Measurements from ENCODE around the gene IQGAP2.

Gene IQGAP2

GRCh38 chr5:76419597-76420298 lies 16.7 kb downstream of the IQGAP2 start:
- H3K36me3 ChIP-seq (replicated peaks), result no peaks in the 10 kb centered on the region
- H3K27me3 ChIP-seq (replicated peaks), result no peaks in the 10 kb centered on the region
- no peak for DNase-seq
- TF ChIP-seq CTCF (IDR thresholded peaks at IDR 0.05; ENCODE audit: low read depth, low read length, missing control alignments), result no peak
- no peak overlapping the region for H3K27ac ChIP-seq
- in situ Hi-C loops (cut with HindIII; ENCODE audit: low pct_ligation_motif_present, low sequenced_read_pairs), result no loop called here
- no peak overlapping the region for H3K4me3 ChIP-seq (ENCODE audit: low read depth, low read length)

DNA sequence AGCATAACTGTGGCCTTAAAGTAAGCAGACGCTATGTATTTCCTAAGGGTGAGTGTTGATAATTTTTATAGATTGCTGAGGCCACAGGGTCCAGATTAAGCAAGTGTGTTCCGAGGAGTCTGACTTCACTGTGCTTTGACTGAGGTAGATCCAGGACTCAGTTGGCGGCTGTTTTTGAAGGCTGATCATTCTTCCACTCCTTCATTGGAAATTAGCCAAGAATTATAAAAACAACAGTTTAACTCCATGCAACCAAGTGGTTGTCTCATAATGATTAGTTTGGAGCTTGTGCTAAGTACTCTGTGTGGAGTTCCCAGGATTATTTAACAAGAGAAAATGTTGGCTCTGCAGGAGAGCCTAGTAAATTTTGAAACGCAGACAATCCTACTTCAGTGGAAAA lies 19.1 kb downstream of the IQGAP2 start:
- H3K27ac ChIP-seq, result no peak overlapping the region
- in situ Hi-C loops (cut with HindIII; ENCODE audit: low pct_ligation_motif_present, low sequenced_read_pairs), result no loop called here
- no peaks in the 10 kb centered on the region for H3K27me3 ChIP-seq (replicated peaks)
- no peak for TF ChIP-seq CTCF (IDR thresholded peaks at IDR 0.05; ENCODE audit: low read depth, low read length, missing control alignments)
- H3K36me3 ChIP-seq (replicated peaks), result no peaks in the 10 kb centered on the region
- H3K4me3 ChIP-seq (ENCODE audit: low read depth, low read length), result no peak overlapping the region
- no peak for DNase-seq

DNA sequence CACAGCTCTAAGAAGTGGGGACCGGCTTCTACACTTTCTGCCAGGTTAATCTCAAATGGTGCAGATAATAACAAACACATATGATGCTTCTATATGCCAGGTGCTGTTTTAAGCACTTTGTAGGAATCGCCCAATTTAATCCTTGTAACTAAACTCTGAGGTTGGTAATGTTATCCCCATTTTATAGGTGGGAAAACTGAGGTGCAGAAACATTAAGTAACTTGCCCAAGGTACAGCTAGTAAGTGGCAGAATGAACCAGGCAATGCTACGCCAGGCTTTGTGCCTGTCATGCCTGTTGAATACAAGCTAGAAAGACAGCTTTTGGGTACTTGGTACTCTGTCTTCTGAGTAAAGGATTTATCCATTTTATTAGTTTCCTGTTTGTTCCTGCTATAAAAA lies 19.7 kb downstream of the IQGAP2 start:
- in situ Hi-C loops (cut with HindIII; ENCODE audit: low pct_ligation_motif_present, low sequenced_read_pairs), result no loop called here
- Histone ChIP-seq H3K27ac (no peak overlapping the region), H3K4me3 (ENCODE audit: low read depth, low read length) (no peak overlapping the region), H3K27me3 (replicated peaks) (no peaks in the 10 kb centered on the region), H3K36me3 (replicated peaks) (no peaks in the 10 kb centered on the region)
- no peak for TF ChIP-seq CTCF (IDR thresholded peaks at IDR 0.05; ENCODE audit: low read depth, low read length, missing control alignments)
- no peak for DNase-seq

DNA sequence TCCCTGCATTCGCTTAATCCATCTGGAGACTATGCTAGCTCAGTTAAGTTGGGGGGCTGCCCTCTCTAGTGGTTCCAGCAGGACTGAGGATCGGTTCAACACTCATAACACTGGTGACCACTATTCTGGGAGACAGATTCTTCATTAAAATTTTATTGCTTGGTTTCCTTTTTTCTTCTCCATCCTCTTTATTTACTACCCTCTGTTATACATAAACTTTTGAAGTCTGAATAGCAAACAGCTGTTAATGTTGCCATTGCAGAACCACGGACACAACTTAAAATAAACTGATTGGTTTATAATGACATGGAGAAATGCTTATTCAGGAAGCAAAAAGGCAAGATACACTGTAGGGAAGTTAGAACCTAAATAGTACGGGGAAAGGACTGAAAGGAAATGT lies 22.1 kb downstream of the IQGAP2 start:
- H3K27ac ChIP-seq, result no peak overlapping the region

DNA sequence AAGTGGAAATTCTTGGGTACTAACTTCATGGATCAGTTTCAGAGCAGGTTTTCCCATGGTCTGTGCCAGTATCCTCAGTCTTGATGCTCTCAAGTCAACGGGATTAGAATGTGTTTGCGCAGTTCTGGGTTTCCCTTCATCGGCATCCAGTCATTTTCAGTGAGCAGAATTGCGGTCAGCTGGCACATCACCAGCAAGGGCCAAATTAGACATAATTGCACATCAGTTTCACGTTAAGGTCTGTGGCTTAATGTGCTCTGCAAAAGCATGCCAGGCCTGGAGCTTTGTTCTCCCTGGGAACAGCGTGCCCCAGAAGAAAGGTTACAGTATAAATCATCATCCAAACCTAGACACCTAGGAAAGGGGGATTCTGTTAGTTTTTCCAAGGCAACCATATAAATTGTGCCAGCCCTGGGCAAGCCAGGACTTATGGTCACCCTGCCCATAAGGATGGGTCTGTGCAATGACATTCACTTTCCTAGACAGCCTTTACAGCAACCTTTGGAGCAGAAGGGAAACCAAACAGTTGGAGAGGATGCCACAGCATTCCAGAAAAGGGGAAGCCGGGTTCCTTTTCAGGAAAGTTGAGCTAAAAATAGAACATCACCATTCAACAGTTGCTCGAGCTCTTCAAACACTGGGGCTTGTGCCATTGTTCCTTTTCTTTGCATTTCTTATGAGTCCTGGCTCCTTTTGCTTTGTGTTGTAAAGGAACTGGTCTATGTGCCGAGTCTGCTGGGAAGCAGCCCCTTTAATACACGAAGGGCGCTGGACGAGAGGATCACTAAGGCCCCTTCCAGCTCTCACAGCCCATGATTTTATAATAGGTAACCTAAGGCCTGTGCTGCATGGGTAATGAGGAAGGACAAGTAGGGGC lies 23.1 kb downstream of the IQGAP2 start:
- no peaks in the 10 kb centered on the region for H3K36me3 ChIP-seq (replicated peaks)
- TF ChIP-seq CTCF (IDR thresholded peaks at IDR 0.05; ENCODE audit: low read depth, low read length, missing control alignments), result no peak
- in situ Hi-C loops (cut with HindIII; ENCODE audit: low pct_ligation_motif_present, low sequenced_read_pairs), result no loop called here
- no peak overlapping the region for H3K4me3 ChIP-seq (ENCODE audit: low read depth, low read length)
- no peaks in the 10 kb centered on the region for H3K27me3 ChIP-seq (replicated peaks)
- no peak overlapping the region for H3K27ac ChIP-seq
- DNase-seq, result no peak

More for the DNA sequence above, 22.1 kb downstream of the IQGAP2 start:
- Histone ChIP-seq H3K36me3 (replicated peaks) (no peaks in the 10 kb centered on the region), H3K27me3 (replicated peaks) (no peaks in the 10 kb centered on the region), H3K4me3 (ENCODE audit: low read depth, low read length) (no peak overlapping the region)
- TF ChIP-seq CTCF (IDR thresholded peaks at IDR 0.05; ENCODE audit: low read depth, low read length, missing control alignments), result no peak
- in situ Hi-C loops (cut with HindIII; ENCODE audit: low pct_ligation_motif_present, low sequenced_read_pairs), result no loop called here
- no peak for DNase-seq

Measured in brain microvascular endothelial cell (primary cell).